PC-3 (cell line): ENCODE data around the gene SMARCA5. TPM values are rescaled to one million over a fixed set of nuclear protein-coding genes. Genes with fewer than 3 reads are reported as not detected.

Experiments
- ATAC-seq: fragments of 200-7000 bp; cut with Tn5 transposase; 2 replicates; pipeline ENCODE4 v1.9.1; 2020; ENCODE audit warnings: mild to moderate bottlenecking, moderate library complexity
- BruUV-seq: library from RNA; stranded (reverse); fragments of 400-500 nt; replicated peaks from 2 replicates; lab custom pipeline; 2021; lab: Mats Ljungman, UMichigan
- CTCF ChIA-PET: fragments of 300-600 bp; sonication (Branson Sonifier 250); formaldehyde crosslinking; loops from one replicate; lab custom pipeline; 2022; ENCODE audit warnings: antibody characterized with exemption; lab: Charles Lee
- POLR2A ChIA-PET: fragments of 300-600 bp; sonication (Branson Sonifier 250); formaldehyde crosslinking; loops from one replicate; lab custom pipeline; 2022; ENCODE audit warnings: antibody characterized with exemption; ENCODE audit not compliant: unreplicated experiment; lab: Charles Lee
- DNase-seq: peaks from one replicate; pipeline ENCODE4 v3.0.0-alpha.2; 2015
- H2AFZ ChIP-seq: fragments of 300-600 bp; sonication (generic); 2 replicates; pipeline ENCODE4 v1.6.0; 2016; ENCODE audit warnings: antibody characterized with exemption, low read length
- H3F3A ChIP-seq: fragments of 300-600 bp; sonication (generic); one replicate; pipeline ENCODE4 v1.6.0; 2017; ENCODE audit warnings: antibody characterized with exemption, low read length, control low read depth, mild to moderate bottlenecking; ENCODE audit not compliant: unreplicated experiment
- H3K27ac ChIP-seq: fragments of 300-600 bp; sonication (generic); 2 replicates; pipeline ENCODE4 v1.5.1; 2016; ENCODE audit warnings: mild to moderate bottlenecking, low read length
- H3K27me3 ChIP-seq: fragments of 300-600 bp; sonication (generic); 2 replicates; pipeline ENCODE4 v1.6.1; 2016; ENCODE audit warnings: low read length, mixed read lengths
- H3K36me3 ChIP-seq: fragments of 300-600 bp; sonication (generic); 2 replicates; pipeline ENCODE4 v1.6.1; 2016; ENCODE audit warnings: low read depth, mixed run types, low read length, mixed read lengths
- H3K4me1 ChIP-seq: fragments of 300-600 bp; sonication (generic); 2 replicates; pipeline ENCODE4 v1.5.1; 2016; ENCODE audit warnings: low read length; ENCODE audit not compliant: insufficient read depth
- H3K4me2 ChIP-seq: fragments of 300-600 bp; sonication (generic); 2 replicates; pipeline ENCODE4 v1.6.0; 2016; ENCODE audit warnings: low read length
- H3K4me3 ChIP-seq: fragments of 300-600 bp; sonication (generic); 2 replicates; pipeline ENCODE4 v1.5.1; 2016; ENCODE audit warnings: mild to moderate bottlenecking, low read length, mixed read lengths
- H3K79me2 ChIP-seq: fragments of 300-600 bp; sonication (generic); 2 replicates; pipeline ENCODE4 v1.6.1; 2017; ENCODE audit warnings: low read length, mixed read lengths
- H3K9ac ChIP-seq: fragments of 300-600 bp; sonication (generic); 2 replicates; pipeline ENCODE4 v1.6.0; 2016; ENCODE audit warnings: mild to moderate bottlenecking, low read length
- H3K9me2 ChIP-seq: fragments of 300-600 bp; sonication (generic); replicated peaks from 2 replicates; pipeline ENCODE4 v1.6.1; 2016; ENCODE audit warnings: mixed run types, low read length, mixed read lengths
- H3K9me3 ChIP-seq: fragments of 300-600 bp; sonication (generic); 2 replicates; pipeline ENCODE4 v1.6.1; 2016; ENCODE audit warnings: low read length, mixed read lengths
- H4K20me1 ChIP-seq: fragments of 300-600 bp; sonication (generic); 2 replicates; pipeline ENCODE4 v1.6.1; 2016; ENCODE audit warnings: low read length, mixed read lengths
- EZH2 ChIP-seq: fragments of 300-600 bp; sonication (generic); IDR thresholded peaks from one replicate; pipeline ENCODE4 v1.6.1; 2017; ENCODE audit warnings: antibody characterized with exemption, mild to moderate bottlenecking, low read length; ENCODE audit not compliant: unreplicated experiment
- EZH2phosphoT487 ChIP-seq: fragments of 300-600 bp; sonication (generic); IDR thresholded peaks from 2 replicates; pipeline ENCODE4 v1.6.1; 2018; ENCODE audit warnings: mild to moderate bottlenecking, antibody characterized with exemption, low read length, borderline replicate concordance
- intact Hi-C: fragments of 100-400 bp; cut with micrococcal nuclease; formaldehyde crosslinking; loops from 2 replicates; pipeline ENCODE4 v1.9.0; 2023
- total RNA-seq: library from RNA; depleted of rRNA; stranded (reverse); fragments of >200 nt; gene quantifications from 2 replicates; pipeline ENCODE4 v1.2.3, GENCODE V29; 2014
- TF ChIP-seq, protein P1 (sequence below): fragments of 300-600 bp; sonication (generic); conservative IDR thresholded peaks from 2 replicates; pipeline ENCODE4 v1.5.1; 2017; ENCODE audit warnings: antibody characterized with exemption, low read depth, mild to moderate bottlenecking, low read length

SMARCA5 gene
- total RNA-seq, 1 experiment from 2014 or later: 31.6 TPM

GRCh38 chr4:143502231-143502630 lies 11.3 kb upstream of the SMARCA5 start:
- TF ChIP-seq, protein P1, sequence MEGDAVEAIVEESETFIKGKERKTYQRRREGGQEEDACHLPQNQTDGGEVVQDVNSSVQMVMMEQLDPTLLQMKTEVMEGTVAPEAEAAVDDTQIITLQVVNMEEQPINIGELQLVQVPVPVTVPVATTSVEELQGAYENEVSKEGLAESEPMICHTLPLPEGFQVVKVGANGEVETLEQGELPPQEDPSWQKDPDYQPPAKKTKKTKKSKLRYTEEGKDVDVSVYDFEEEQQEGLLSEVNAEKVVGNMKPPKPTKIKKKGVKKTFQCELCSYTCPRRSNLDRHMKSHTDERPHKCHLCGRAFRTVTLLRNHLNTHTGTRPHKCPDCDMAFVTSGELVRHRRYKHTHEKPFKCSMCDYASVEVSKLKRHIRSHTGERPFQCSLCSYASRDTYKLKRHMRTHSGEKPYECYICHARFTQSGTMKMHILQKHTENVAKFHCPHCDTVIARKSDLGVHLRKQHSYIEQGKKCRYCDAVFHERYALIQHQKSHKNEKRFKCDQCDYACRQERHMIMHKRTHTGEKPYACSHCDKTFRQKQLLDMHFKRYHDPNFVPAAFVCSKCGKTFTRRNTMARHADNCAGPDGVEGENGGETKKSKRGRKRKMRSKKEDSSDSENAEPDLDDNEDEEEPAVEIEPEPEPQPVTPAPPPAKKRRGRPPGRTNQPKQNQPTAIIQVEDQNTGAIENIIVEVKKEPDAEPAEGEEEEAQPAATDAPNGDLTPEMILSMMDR: no peak
- no peak for TF ChIP-seq EZH2
- no peaks in the 10 kb centered on the region for H3F3A ChIP-seq
- H3K9ac ChIP-seq: no peak overlapping the region
- intact Hi-C loops: no loop called here
- H3K9me2 ChIP-seq: no peaks in the 10 kb centered on the region
- no peak overlapping the region for H3K4me2 ChIP-seq
- no peak overlapping the region for H3K27ac ChIP-seq
- H3K4me3 ChIP-seq: no peak overlapping the region
- H3K9me3 ChIP-seq: no peaks in the 10 kb centered on the region
- no peak for DNase-seq
- H2AFZ ChIP-seq: no peak overlapping the region
- H3K79me2 ChIP-seq: no peaks in the 10 kb centered on the region
- H3K27me3 ChIP-seq: 0 out of 2 replicates have a peak, but pooled peaks cover 1% of the 10 kb centered on the region
- CTCF ChIA-PET: no interaction called here
- ATAC-seq: no peak
- no peaks in the 10 kb centered on the region for H3K36me3 ChIP-seq
- H4K20me1 ChIP-seq: no peaks in the 10 kb centered on the region
- H3K4me1 ChIP-seq: no peaks in the 10 kb centered on the region
- POLR2A ChIA-PET: no interaction called here
- no TSS peak for BruUV-seq

GRCh38 chr4:143506031-143506430 lies 7.5 kb upstream of the SMARCA5 start:
- Histone ChIP-seq H3K79me2 (no peaks in the 10 kb centered on the region), H3K9me3 (no peaks in the 10 kb centered on the region), H4K20me1 (no peaks in the 10 kb centered on the region), H3K27me3 (peaks cover 15% of the 10 kb centered on the region; the same call in 1 of the 2 replicates), H3K4me2 (no peak overlapping the region), H2AFZ (no peak overlapping the region), H3K9ac (no peak overlapping the region), H3K4me1 (no peaks in the 10 kb centered on the region), H3K9me2 (no peaks in the 10 kb centered on the region), H3K27ac (no peak overlapping the region), H3F3A (no peaks in the 10 kb centered on the region), H3K36me3 (no peaks in the 10 kb centered on the region), H3K4me3 (no peak overlapping the region)
- DNase-seq (no peak), ATAC-seq (no peak)
- ChIA-PET POLR2A (no interaction called here), CTCF (no interaction called here)
- no peak for TF ChIP-seq EZH2
- TF ChIP-seq, protein P1: no peak
- no peak for TF ChIP-seq EZH2phosphoT487
- BruUV-seq: no TSS peak
- intact Hi-C loops: no loop called here

GRCh38 chr4:143511906-143512305 lies 1.6 kb upstream of the SMARCA5 start:
- CTCF ChIA-PET: no interaction called here
- H3K9me2 ChIP-seq: no peaks in the 10 kb centered on the region
- DNase-seq (no peak), ATAC-seq (no peak)
- TF ChIP-seq EZH2 (no peak), EZH2phosphoT487 (no peak)
- TF ChIP-seq, protein P1: no peak
- no peaks in the 10 kb centered on the region for H3F3A ChIP-seq
- H3K9me3 ChIP-seq: no peaks in the 10 kb centered on the region
- H3K4me1 ChIP-seq: peaks cover 16% of the 10 kb centered on the region; the same call in 1 of the 2 replicates
- intact Hi-C loops: no loop called here
- H4K20me1 ChIP-seq: peaks cover 30% of the 10 kb centered on the region
- peaks cover 15% of the 10 kb centered on the region; the same call in 1 of the 2 replicates for H3K27me3 ChIP-seq
- BruUV-seq: no TSS peak
- no peaks in the 10 kb centered on the region for H3K36me3 ChIP-seq
- no peak overlapping the region for H3K4me2 ChIP-seq
- H2AFZ ChIP-seq: peak overlapping the region; percentile 93; the same call in 1 of the 2 replicates
- H3K4me3 ChIP-seq: no peak overlapping the region
- H3K27ac ChIP-seq: no peak overlapping the region
- H3K79me2 ChIP-seq: peaks cover 35% of the 10 kb centered on the region
- no peak overlapping the region for H3K9ac ChIP-seq
- POLR2A ChIA-PET: no interaction called here
